ENCODE measurements around the gene SH3BP4.

Gene SH3BP4

GRCh38 chr2:235045336-235045972 lies 93.6 kb downstream of the SH3BP4 start:
- H3K27ac ChIP-seq: peak overlapping the region; percentile 99
- TF ChIP-seq ZFX (IDR thresholded peaks at IDR 0.05) (no peak), CTCF (conservative IDR thresholded peaks at IDR 0.05) (no peak)

- peak overlapping the region; percentile 99 for H3K27ac ChIP-seq
- TF ChIP-seq CTCF (conservative IDR thresholded peaks at IDR 0.05): no peak
- no peak for TF ChIP-seq ZFX (IDR thresholded peaks at IDR 0.05)
Observed at GRCh38 chr2:235045973-235046343, 94.1 kb downstream of the SH3BP4 start.

- peak overlapping the region; percentile 99 for H3K27ac ChIP-seq
- TF ChIP-seq CTCF (conservative IDR thresholded peaks at IDR 0.05) (no peak), ZFX (IDR thresholded peaks at IDR 0.05) (no peak)
Observed at GRCh38 chr2:235046589-235046988, 94.8 kb downstream of the SH3BP4 start.

- TF ChIP-seq ZFX (IDR thresholded peaks at IDR 0.05) (no peak), CTCF (conservative IDR thresholded peaks at IDR 0.05) (no peak)
- peak overlapping the region; percentile 99 for H3K27ac ChIP-seq
Observed at GRCh38 chr2:235047171-235048160, 95.6 kb downstream of the SH3BP4 start.

- TF ChIP-seq ZFX (IDR thresholded peaks at IDR 0.05): no peak
Observed at GRCh38 chr2:235048549-235048948, 96.7 kb downstream of the SH3BP4 start.

GRCh38 chr2:235049069-235049468 lies 97.3 kb downstream of the SH3BP4 start:
- TF ChIP-seq CTCF (conservative IDR thresholded peaks at IDR 0.05): no peak
- no peak for TF ChIP-seq ZFX (IDR thresholded peaks at IDR 0.05)
- H3K27ac ChIP-seq: peak overlapping the region; percentile 99

More at GRCh38 chr2:235048549-235048948, 96.7 kb downstream of the SH3BP4 start:
- H3K27ac ChIP-seq: peak overlapping the region; percentile 99

- no peak for TF ChIP-seq ZFX (IDR thresholded peaks at IDR 0.05)
- no peak for TF ChIP-seq CTCF (conservative IDR thresholded peaks at IDR 0.05)
- peak overlapping the region; percentile 99 for H3K27ac ChIP-seq
Observed at GRCh38 chr2:235049719-235050118, 97.9 kb downstream of the SH3BP4 start.
